ENCODE data around the gene CTSC.

DNA sequence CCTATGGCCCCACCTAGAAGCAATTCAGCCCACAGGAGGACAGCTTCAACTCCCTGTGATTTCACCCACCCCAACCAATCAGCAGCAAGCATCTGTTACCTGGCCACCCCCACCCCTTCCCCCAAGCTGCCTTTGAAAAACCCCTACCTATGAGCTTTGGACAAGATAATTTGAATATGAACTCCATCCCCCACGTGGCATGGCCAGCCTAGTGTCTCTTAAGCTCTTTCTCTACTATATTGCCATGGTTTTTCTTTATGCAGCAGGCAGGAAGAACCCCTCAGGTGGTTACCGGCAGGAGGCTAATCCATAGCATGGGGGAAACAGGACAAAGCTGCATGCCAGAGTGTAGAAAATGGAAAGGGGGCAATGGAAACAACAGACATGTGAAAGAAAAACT is 29.0 kb downstream of the CTSC start:
- TF ChIP-seq, protein P1, sequence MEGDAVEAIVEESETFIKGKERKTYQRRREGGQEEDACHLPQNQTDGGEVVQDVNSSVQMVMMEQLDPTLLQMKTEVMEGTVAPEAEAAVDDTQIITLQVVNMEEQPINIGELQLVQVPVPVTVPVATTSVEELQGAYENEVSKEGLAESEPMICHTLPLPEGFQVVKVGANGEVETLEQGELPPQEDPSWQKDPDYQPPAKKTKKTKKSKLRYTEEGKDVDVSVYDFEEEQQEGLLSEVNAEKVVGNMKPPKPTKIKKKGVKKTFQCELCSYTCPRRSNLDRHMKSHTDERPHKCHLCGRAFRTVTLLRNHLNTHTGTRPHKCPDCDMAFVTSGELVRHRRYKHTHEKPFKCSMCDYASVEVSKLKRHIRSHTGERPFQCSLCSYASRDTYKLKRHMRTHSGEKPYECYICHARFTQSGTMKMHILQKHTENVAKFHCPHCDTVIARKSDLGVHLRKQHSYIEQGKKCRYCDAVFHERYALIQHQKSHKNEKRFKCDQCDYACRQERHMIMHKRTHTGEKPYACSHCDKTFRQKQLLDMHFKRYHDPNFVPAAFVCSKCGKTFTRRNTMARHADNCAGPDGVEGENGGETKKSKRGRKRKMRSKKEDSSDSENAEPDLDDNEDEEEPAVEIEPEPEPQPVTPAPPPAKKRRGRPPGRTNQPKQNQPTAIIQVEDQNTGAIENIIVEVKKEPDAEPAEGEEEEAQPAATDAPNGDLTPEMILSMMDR (IDR thresholded peaks at IDR 0.05): no peak
- TF ChIP-seq, protein P2, sequence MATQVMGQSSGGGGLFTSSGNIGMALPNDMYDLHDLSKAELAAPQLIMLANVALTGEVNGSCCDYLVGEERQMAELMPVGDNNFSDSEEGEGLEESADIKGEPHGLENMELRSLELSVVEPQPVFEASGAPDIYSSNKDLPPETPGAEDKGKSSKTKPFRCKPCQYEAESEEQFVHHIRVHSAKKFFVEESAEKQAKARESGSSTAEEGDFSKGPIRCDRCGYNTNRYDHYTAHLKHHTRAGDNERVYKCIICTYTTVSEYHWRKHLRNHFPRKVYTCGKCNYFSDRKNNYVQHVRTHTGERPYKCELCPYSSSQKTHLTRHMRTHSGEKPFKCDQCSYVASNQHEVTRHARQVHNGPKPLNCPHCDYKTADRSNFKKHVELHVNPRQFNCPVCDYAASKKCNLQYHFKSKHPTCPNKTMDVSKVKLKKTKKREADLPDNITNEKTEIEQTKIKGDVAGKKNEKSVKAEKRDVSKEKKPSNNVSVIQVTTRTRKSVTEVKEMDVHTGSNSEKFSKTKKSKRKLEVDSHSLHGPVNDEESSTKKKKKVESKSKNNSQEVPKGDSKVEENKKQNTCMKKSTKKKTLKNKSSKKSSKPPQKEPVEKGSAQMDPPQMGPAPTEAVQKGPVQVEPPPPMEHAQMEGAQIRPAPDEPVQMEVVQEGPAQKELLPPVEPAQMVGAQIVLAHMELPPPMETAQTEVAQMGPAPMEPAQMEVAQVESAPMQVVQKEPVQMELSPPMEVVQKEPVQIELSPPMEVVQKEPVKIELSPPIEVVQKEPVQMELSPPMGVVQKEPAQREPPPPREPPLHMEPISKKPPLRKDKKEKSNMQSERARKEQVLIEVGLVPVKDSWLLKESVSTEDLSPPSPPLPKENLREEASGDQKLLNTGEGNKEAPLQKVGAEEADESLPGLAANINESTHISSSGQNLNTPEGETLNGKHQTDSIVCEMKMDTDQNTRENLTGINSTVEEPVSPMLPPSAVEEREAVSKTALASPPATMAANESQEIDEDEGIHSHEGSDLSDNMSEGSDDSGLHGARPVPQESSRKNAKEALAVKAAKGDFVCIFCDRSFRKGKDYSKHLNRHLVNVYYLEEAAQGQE (IDR thresholded peaks at IDR 0.05; ENCODE audit: insufficient read depth in 1 of 2, low read depth in 2 of 2, low read length in 1 of 2): no peak
- TF ChIP-seq SIN3A (IDR thresholded peaks at IDR 0.05; ENCODE audit: borderline replicate concordance, insufficient read depth, low read depth, low read length) (no peak), POLR2AphosphoS5 (IDR thresholded peaks at IDR 0.05; ENCODE audit: low read depth, low read length) (no peak)
